Bronchial epithelial cell (primary cell): ENCODE results near the gene ACOXL. TPM values are rescaled to one million over a fixed set of nuclear protein-coding genes. Genes with fewer than 3 reads are reported as not detected.

Experiments
- DNase-seq: peaks from one replicate; pipeline ENCODE4 v3.0.0-alpha.2; 2010; ENCODE audit warnings: low read depth
- FAIRE-seq: peaks from 2 replicates; lab custom pipeline; 2011; peaks lifted over from hg19 to GRCh38; lab: Jason Lieb, UNC
- H3K27me3 ChIP-seq: 2 replicates; pipeline ENCODE4 v1.5.1; 2011; ENCODE audit warnings: low read length; ENCODE audit not compliant: control insufficient read depth, insufficient read depth
- H3K36me3 ChIP-seq: 2 replicates; pipeline ENCODE4 v1.5.1; 2011; ENCODE audit warnings: low read length; ENCODE audit not compliant: control insufficient read depth, insufficient read depth
- H3K4me3 ChIP-seq: 2 replicates; pipeline ENCODE4 v1.5.1; 2011; ENCODE audit warnings: mild to moderate bottlenecking, low read depth, low read length, control low read depth
- CTCF ChIP-seq: IDR thresholded peaks from 2 replicates; pipeline ENCODE4 v1.5.1; 2011; ENCODE audit warnings: mild to moderate bottlenecking, moderate library complexity, low read length, control low read depth, inconsistent platforms; ENCODE audit not compliant: insufficient read depth, severe bottlenecking
- total RNA-seq: library from RNA; depleted of rRNA; stranded (reverse); fragments of >200 nt; gene quantifications from 2 replicates; pipeline ENCODE4 v1.2.1, GENCODE V29; 2014

ACOXL gene
- total RNA-seq, 1 donor from 2014 or later: not detected

GRCh38 chr2:110861616-110862260, 129.4 kb downstream of the ACOXL start:
- FAIRE-seq: no peak
- no peak overlapping the region for H3K4me3 ChIP-seq
- no peaks in the 10 kb centered on the region for H3K36me3 ChIP-seq
- DNase-seq: no peak
- TF ChIP-seq CTCF: no peak
- H3K27me3 ChIP-seq: no peaks in the 10 kb centered on the region

- Histone ChIP-seq H3K27me3 (no peaks in the 10 kb centered on the region), H3K36me3 (no peaks in the 10 kb centered on the region), H3K4me3 (no peak overlapping the region)
- FAIRE-seq (no peak), DNase-seq (no peak)
- no peak for TF ChIP-seq CTCF
Measured at GRCh38 chr2:110863726-110864125, 131.4 kb downstream of the ACOXL start.

- Histone ChIP-seq H3K4me3 (no peak overlapping the region), H3K27me3 (no peaks in the 10 kb centered on the region), H3K36me3 (no peaks in the 10 kb centered on the region)
- DNase-seq (no peak), FAIRE-seq (no peak)
- no peak for TF ChIP-seq CTCF
Measured at GRCh38 chr2:110864176-110864575, 131.8 kb downstream of the ACOXL start.

- Histone ChIP-seq H3K27me3 (no peaks in the 10 kb centered on the region), H3K36me3 (no peaks in the 10 kb centered on the region), H3K4me3 (no peak overlapping the region)
- no peak for FAIRE-seq
- no peak for DNase-seq
- no peak for TF ChIP-seq CTCF
Measured at GRCh38 chr2:110864731-110865130, 132.4 kb downstream of the ACOXL start.

- DNase-seq: no peak
Measured at GRCh38 chr2:110865188-110865587, 132.8 kb downstream of the ACOXL start.

More at GRCh38 chr2:110865188-110865587, 132.8 kb downstream of the ACOXL start:
- FAIRE-seq: no peak
- no peak for TF ChIP-seq CTCF
- Histone ChIP-seq H3K4me3 (no peak overlapping the region), H3K27me3 (no peaks in the 10 kb centered on the region), H3K36me3 (no peaks in the 10 kb centered on the region)
